Measurements from ENCODE around the gene DKKL1.
"Not testable (repeated sequence)": the region's sequence is repeated elsewhere in the genome, so short reads cannot be mapped to it uniquely, and the experiment has no call there.

The DKKL1 gene

GRCh38 chr19:49366110-49366509 lies 2.4 kb downstream of the DKKL1 start:
- H3K4me3 ChIP-seq (ENCODE audit: low read depth, low read length), result no peak overlapping the region
- no peak for TF ChIP-seq CTCF (IDR thresholded peaks at IDR 0.05; ENCODE audit: low read depth, low read length)

GRCh38 chr19:49368711-49369358 lies 5.2 kb downstream of the DKKL1 start:
- no peak overlapping the region for H3K4me3 ChIP-seq (ENCODE audit: low read depth, low read length)
- TF ChIP-seq CTCF (IDR thresholded peaks at IDR 0.05; ENCODE audit: low read depth, low read length), result no peak

- H3K4me3 ChIP-seq (ENCODE audit: low read depth, low read length), result no peak overlapping the region
- TF ChIP-seq CTCF (IDR thresholded peaks at IDR 0.05; ENCODE audit: low read depth, low read length), result no peak
Measured at GRCh38 chr19:49371184-49371583, 7.5 kb downstream of the DKKL1 start.

- H3K4me3 ChIP-seq (ENCODE audit: low read depth, low read length), result not testable (repeated sequence)
Measured at GRCh38 chr19:49373174-49373573, 9.5 kb downstream of the DKKL1 start.

- no peak for TF ChIP-seq CTCF (IDR thresholded peaks at IDR 0.05; ENCODE audit: low read depth, low read length)
- no peak overlapping the region for H3K4me3 ChIP-seq (ENCODE audit: low read depth, low read length)
Measured at GRCh38 chr19:49374665-49375434, 11.2 kb downstream of the DKKL1 start.

GRCh38 chr19:49378512-49378911 lies 14.8 kb downstream of the DKKL1 start:
- no peak for TF ChIP-seq CTCF (IDR thresholded peaks at IDR 0.05; ENCODE audit: low read depth, low read length)

GRCh38 chr19:49380391-49380790 lies 16.7 kb downstream of the DKKL1 start:
- no peak overlapping the region for H3K4me3 ChIP-seq (ENCODE audit: low read depth, low read length)
- no peak for TF ChIP-seq CTCF (IDR thresholded peaks at IDR 0.05; ENCODE audit: low read depth, low read length)

More at GRCh38 chr19:49378512-49378911, 14.8 kb downstream of the DKKL1 start:
- H3K4me3 ChIP-seq (ENCODE audit: low read depth, low read length), result no peak overlapping the region
